H9 (cell line): ENCODE data around the gene PDZD4. TPM values are rescaled to one million over a fixed set of nuclear protein-coding genes. Genes with fewer than 3 reads are reported as not detected.

Experiments used
- DNase-seq: peaks from one replicate; pipeline ENCODE4 v3.0.0-alpha.2; 2017
- H2AFZ ChIP-seq: one replicate; pipeline ENCODE4 v1.6.1; 2013; ENCODE audit warnings: mild to moderate bottlenecking, low read length, control low read depth, moderate library complexity
- H2AK5ac ChIP-seq: 2 replicates; pipeline ENCODE4 v1.6.1; 2013; ENCODE audit warnings: low read length, control low read depth, mixed read lengths; ENCODE audit not compliant: insufficient read length
- H2BK120ac ChIP-seq: one replicate; pipeline ENCODE4 v1.6.1; 2013; ENCODE audit warnings: low read depth, mild to moderate bottlenecking, low read length, control low read depth, inconsistent platforms; ENCODE audit not compliant: poor library complexity, severe bottlenecking
- H2BK12ac ChIP-seq: 2 replicates; pipeline ENCODE4 v1.6.1; 2013; ENCODE audit warnings: low read length, control low read depth, mixed read lengths, low read depth; ENCODE audit not compliant: insufficient read length
- H2BK15ac ChIP-seq: 2 replicates; pipeline ENCODE4 v1.6.1; 2013; ENCODE audit warnings: low read depth, low read length, control low read depth
- H2BK20ac ChIP-seq: one replicate; pipeline ENCODE4 v1.6.1; 2013; ENCODE audit warnings: low read depth, mild to moderate bottlenecking, low read length, control low read depth, inconsistent platforms; ENCODE audit not compliant: poor library complexity, severe bottlenecking
- H2BK5ac ChIP-seq: 2 replicates; pipeline ENCODE4 v1.6.1; 2013; ENCODE audit warnings: low read length, control low read depth, mixed read lengths; ENCODE audit not compliant: insufficient read length
- H3K14ac ChIP-seq: 2 replicates; pipeline ENCODE4 v1.6.1; 2013; ENCODE audit warnings: low read length, control low read depth; ENCODE audit not compliant: insufficient read depth
- H3K18ac ChIP-seq: 2 replicates; pipeline ENCODE4 v1.6.1; 2013; ENCODE audit warnings: low read depth, mild to moderate bottlenecking, mixed read lengths, low read length, control low read depth; ENCODE audit not compliant: insufficient read length
- H3K23ac ChIP-seq: 2 replicates; pipeline ENCODE4 v1.6.1; 2013; ENCODE audit warnings: low read length, control low read depth, mixed read lengths, low read depth; ENCODE audit not compliant: insufficient read length
- H3K23me2 ChIP-seq: 2 replicates; pipeline ENCODE4 v1.6.1; 2013; ENCODE audit warnings: low read depth, mild to moderate bottlenecking, mixed read lengths, low read length, control low read depth; ENCODE audit not compliant: insufficient read length, poor library complexity, severe bottlenecking
- H3K27ac ChIP-seq: 2 replicates; pipeline ENCODE4 v1.5.1; 2013; ENCODE audit warnings: low read length, control low read depth, mixed read lengths, low read depth; ENCODE audit not compliant: insufficient read length
- H3K27me3 ChIP-seq: 2 replicates; pipeline ENCODE4 v1.6.1; 2013; ENCODE audit warnings: low read length, control low read depth, inconsistent platforms; ENCODE audit not compliant: insufficient read depth
- H3K4ac ChIP-seq: 2 replicates; pipeline ENCODE4 v1.6.1; 2013; ENCODE audit warnings: low read depth, mild to moderate bottlenecking, control low read depth, inconsistent platforms, low read length, moderate library complexity
- H3K4me1 ChIP-seq: 2 replicates; pipeline ENCODE4 v1.6.1; 2013; ENCODE audit warnings: low read length, control low read depth, inconsistent platforms; ENCODE audit not compliant: insufficient read depth
- H3K4me2 ChIP-seq: 2 replicates; pipeline ENCODE4 v1.6.1; 2013; ENCODE audit warnings: low read length, control low read depth, mixed read lengths; ENCODE audit not compliant: insufficient read length, insufficient read depth
- H3K56ac ChIP-seq: 2 replicates; pipeline ENCODE4 v1.6.1; 2013; ENCODE audit warnings: low read depth, mild to moderate bottlenecking, mixed read lengths, low read length, control low read depth; ENCODE audit not compliant: insufficient read length
- H3K79me1 ChIP-seq: 2 replicates; pipeline ENCODE4 v1.6.1; 2013; ENCODE audit warnings: low read depth, mild to moderate bottlenecking, moderate library complexity, low read length, control low read depth, inconsistent platforms; ENCODE audit not compliant: insufficient read depth, poor library complexity, severe bottlenecking
- H3K79me2 ChIP-seq: 2 replicates; pipeline ENCODE4 v1.6.1; 2013; ENCODE audit warnings: low read length, control low read depth, inconsistent platforms; ENCODE audit not compliant: insufficient read depth
- H3K9ac ChIP-seq: 2 replicates; pipeline ENCODE4 v1.6.1; 2013; ENCODE audit warnings: low read length, control low read depth, mixed read lengths; ENCODE audit not compliant: insufficient read length; ENCODE audit errors: extremely low read depth
- H3K9me3 ChIP-seq: one replicate; pipeline ENCODE4 v1.6.1; 2013; ENCODE audit warnings: low read depth, low read length, inconsistent platforms; ENCODE audit not compliant: control insufficient read depth
- H3T11ph ChIP-seq: one replicate; pipeline ENCODE4 v1.6.1; 2013; ENCODE audit warnings: mild to moderate bottlenecking, low read length, control low read depth, inconsistent platforms
- H4K20me1 ChIP-seq: one replicate; pipeline ENCODE4 v1.6.1; 2013; ENCODE audit not compliant: control insufficient read depth, insufficient read length, insufficient read depth
- H4K5ac ChIP-seq: 2 replicates; pipeline ENCODE4 v1.6.1; 2013; ENCODE audit warnings: low read depth, mild to moderate bottlenecking, mixed read lengths, low read length, control low read depth; ENCODE audit not compliant: insufficient read length
- H4K8ac ChIP-seq: replicated peaks from 2 replicates; pipeline ENCODE4 v1.6.1; 2013; ENCODE audit warnings: low read length, control low read depth, mixed read lengths, low read depth; ENCODE audit not compliant: insufficient read length
- H4K91ac ChIP-seq: 2 replicates; pipeline ENCODE4 v1.6.1; 2013; ENCODE audit warnings: low read depth, mild to moderate bottlenecking, moderate library complexity, mixed read lengths, low read length, control low read depth; ENCODE audit not compliant: insufficient read length
- H3K27ac Mint-ChIP-seq, 3 experiments: 2 replicates in 2 of 3; 3 replicates in 1 of 3; pipeline ENCODE4 v1.8.0; 2020 to 2021; ENCODE audit warnings: mixed read lengths in 3 of 3, mild to moderate bottlenecking in 1 of 3, moderate library complexity in 1 of 3
- H3K27me3 Mint-ChIP-seq: 2 replicates; pipeline ENCODE4 v1.8.0; 2021; ENCODE audit warnings: low read depth, mild to moderate bottlenecking, moderate library complexity, mixed read lengths
- H3K36me3 Mint-ChIP-seq, 3 experiments: 2 replicates in 2 of 3; 3 replicates in 1 of 3; pipeline ENCODE4 v1.8.0; 2020 to 2021; ENCODE audit warnings: low read depth in 3 of 3, mixed read lengths in 3 of 3; ENCODE audit not compliant: insufficient read depth in 1 of 3
- H3K4me1 Mint-ChIP-seq, 2 experiments: 2 replicates each; pipeline ENCODE4 v1.8.0; 2020; ENCODE audit warnings: mixed read lengths in 2 of 2
- H3K4me3 Mint-ChIP-seq, 2 experiments: 2 replicates in 1 of 2; 3 replicates in 1 of 2; pipeline ENCODE4 v1.8.0; 2020 to 2021; ENCODE audit warnings: mild to moderate bottlenecking in 2 of 2, mixed read lengths in 2 of 2, moderate library complexity in 1 of 2
- H3K9me3 Mint-ChIP-seq, 2 experiments: 2 replicates in 1 of 2; 3 replicates in 1 of 2; pipeline ENCODE4 v1.8.0; 2020; ENCODE audit warnings: mild to moderate bottlenecking in 2 of 2, mixed read lengths in 2 of 2, moderate library complexity in 1 of 2
- WGBS: extraction: QIAGEN DNeasy Blood & Tissue Kit; methylation state at CpG from one replicate; pipeline ENCODE4 v1.1.7; 2013; ENCODE audit warnings: missing lambda C conversion rate, low lambda C conversion rate, mixed read lengths; ENCODE audit not compliant: insufficient read length; ENCODE audit errors: extremely low coverage; 5-methylcytosine and 5-hydroxymethylcytosine counted together
- total RNA-seq: library from RNA; stranded (reverse); gene quantifications from 2 replicates; pipeline ENCODE4 v1.2.1, GENCODE V29; 2021
- TF ChIP-seq, protein P1 (sequence below): fragments of 200-600 bp; sonication (generic); conservative IDR thresholded peaks from 3 replicates; pipeline ENCODE4 v1.8.0; 2021; ENCODE audit warnings: antibody characterized with exemption, mild to moderate bottlenecking

PDZD4 gene
- total RNA-seq, 1 experiment from 2014 or later, result 110 TPM

GRCh38 chrX:153780678-153781427 is 49.5 kb downstream of the PDZD4 start, which contains the start of gene SRPK3:
Gene SRPK3 (plus strand): TSS chrX:153781041. CDS start chrX:153781087, 46 bp downstream.
- H3K27ac ChIP-seq, result no peak within 1 kb of the TSS
- H3K4ac ChIP-seq, result no peak within 1 kb of the TSS
- no peak within 1 kb of the TSS for H3T11ph ChIP-seq
- H2AFZ ChIP-seq, result no peak within 1 kb of the TSS
- Mint-ChIP-seq H3K9me3 (peaks cover 33 to 60% of the 10 kb centered on the region in 2 experiments), H3K4me3 (peak within 1 kb of the TSS in 1 of 2 experiments; percentile 43; a peak in 1 of 5 replicates), H3K4me1 (peaks cover 4 to 8% of the 10 kb centered on the region in 2 experiments), H3K27me3 (peaks cover 2% of the 10 kb centered on the region; the same call in 1 of the 2 replicates), H3K27ac (peak within 1 kb of the TSS in 2 of 3 experiments; percentile 44 to 48; a peak in 2 of 7 replicates), H3K36me3 (peaks cover 5 to 16% (median 6%) of the 10 kb centered on the region in 3 experiments; a peak in 5 of 7 replicates)
- no peak within 1 kb of the TSS for H2BK5ac ChIP-seq
- TF ChIP-seq, protein P1, sequence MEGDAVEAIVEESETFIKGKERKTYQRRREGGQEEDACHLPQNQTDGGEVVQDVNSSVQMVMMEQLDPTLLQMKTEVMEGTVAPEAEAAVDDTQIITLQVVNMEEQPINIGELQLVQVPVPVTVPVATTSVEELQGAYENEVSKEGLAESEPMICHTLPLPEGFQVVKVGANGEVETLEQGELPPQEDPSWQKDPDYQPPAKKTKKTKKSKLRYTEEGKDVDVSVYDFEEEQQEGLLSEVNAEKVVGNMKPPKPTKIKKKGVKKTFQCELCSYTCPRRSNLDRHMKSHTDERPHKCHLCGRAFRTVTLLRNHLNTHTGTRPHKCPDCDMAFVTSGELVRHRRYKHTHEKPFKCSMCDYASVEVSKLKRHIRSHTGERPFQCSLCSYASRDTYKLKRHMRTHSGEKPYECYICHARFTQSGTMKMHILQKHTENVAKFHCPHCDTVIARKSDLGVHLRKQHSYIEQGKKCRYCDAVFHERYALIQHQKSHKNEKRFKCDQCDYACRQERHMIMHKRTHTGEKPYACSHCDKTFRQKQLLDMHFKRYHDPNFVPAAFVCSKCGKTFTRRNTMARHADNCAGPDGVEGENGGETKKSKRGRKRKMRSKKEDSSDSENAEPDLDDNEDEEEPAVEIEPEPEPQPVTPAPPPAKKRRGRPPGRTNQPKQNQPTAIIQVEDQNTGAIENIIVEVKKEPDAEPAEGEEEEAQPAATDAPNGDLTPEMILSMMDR, result no peak
- H4K20me1 ChIP-seq, result no peaks in the 10 kb centered on the region
- H2BK12ac ChIP-seq, result no peak within 1 kb of the TSS
- no peak within 1 kb of the TSS for H2BK120ac ChIP-seq
- DNase-seq, result no peak
- H2AK5ac ChIP-seq, result no peak within 1 kb of the TSS
- no peaks in the 10 kb centered on the region for H3K23me2 ChIP-seq
- H4K8ac ChIP-seq, result no peak within 1 kb of the TSS
- no peak within 1 kb of the TSS for H3K56ac ChIP-seq
- H2BK20ac ChIP-seq, result no peak within 1 kb of the TSS
- H3K4me1 ChIP-seq, result no peaks in the 10 kb centered on the region
- no peak within 1 kb of the TSS for H3K14ac ChIP-seq
- H3K9me3 ChIP-seq, result peaks cover 8% of the 10 kb centered on the region
- no peak within 1 kb of the TSS for H3K23ac ChIP-seq
- no peak within 1 kb of the TSS for H3K18ac ChIP-seq
- no peak within 1 kb of the TSS for H4K91ac ChIP-seq
- H3K4me2 ChIP-seq, result no peak within 1 kb of the TSS
- no peaks in the 10 kb centered on the region for H3K79me2 ChIP-seq
- no peaks in the 10 kb centered on the region for H3K27me3 ChIP-seq
- WGBS, result no CpG with 5 or more reads among the region's 52 CpGs
- H2BK15ac ChIP-seq, result no peak within 1 kb of the TSS
- no peak within 1 kb of the TSS for H4K5ac ChIP-seq
- no peaks in the 10 kb centered on the region for H3K79me1 ChIP-seq
- no peak within 1 kb of the TSS for H3K9ac ChIP-seq
